Stimulated activated CD8-positive, alpha-beta memory T cell treated with anti-CD3 and anti-CD28 coated beads, Interleukin-15, amount 100 ng/mL, for 48 hours (primary cell): ENCODE data around the gene MXRA7.
"Not testable (repeated sequence)": the region's sequence is repeated elsewhere in the genome, so short reads cannot be mapped to it uniquely, and the experiment has no call there.

ENCODE experiments used
- DNase-seq, 2 donors: peaks; one replicate each; pipeline ENCODE4 v3.0.0-alpha.2; 2020; ENCODE audit warnings: low read depth in 2 of 2

Gene MXRA7

DNA sequence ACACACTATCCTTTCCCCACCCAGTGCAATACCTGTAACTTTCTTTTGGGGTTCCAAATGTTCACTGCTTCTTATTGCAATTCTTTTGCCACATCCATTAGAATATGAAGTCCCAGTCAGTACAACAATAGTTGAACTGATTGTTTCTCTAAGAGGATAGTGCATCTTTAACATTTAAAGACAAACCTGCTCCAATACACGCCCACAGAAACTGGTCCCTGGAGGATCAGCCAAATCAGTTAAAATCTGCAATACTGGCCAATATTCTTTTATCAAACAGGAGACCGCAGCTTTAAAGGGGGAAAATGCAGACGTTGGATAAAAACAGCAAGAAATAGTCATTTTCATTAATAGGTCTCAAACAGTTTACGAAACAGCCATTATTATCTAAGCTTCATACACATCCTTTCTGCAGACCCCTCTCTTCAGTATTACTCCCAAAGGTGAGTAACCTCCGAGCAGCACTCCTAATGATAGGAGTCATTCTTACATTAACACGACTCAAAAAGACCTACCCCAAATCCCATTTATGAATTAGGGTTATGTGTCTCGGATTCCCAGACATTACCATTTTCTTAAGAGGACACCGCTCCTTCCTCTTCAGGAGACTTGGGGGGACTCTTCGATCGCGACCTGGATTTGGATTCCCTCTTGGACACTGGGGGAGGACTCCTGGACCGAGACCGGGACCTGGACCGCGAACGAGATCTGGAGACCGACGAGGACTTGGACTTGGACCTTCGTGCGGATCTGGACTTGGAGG lies 25.0 kb upstream of the MXRA7 start:
- DNase-seq: no peak

DNA sequence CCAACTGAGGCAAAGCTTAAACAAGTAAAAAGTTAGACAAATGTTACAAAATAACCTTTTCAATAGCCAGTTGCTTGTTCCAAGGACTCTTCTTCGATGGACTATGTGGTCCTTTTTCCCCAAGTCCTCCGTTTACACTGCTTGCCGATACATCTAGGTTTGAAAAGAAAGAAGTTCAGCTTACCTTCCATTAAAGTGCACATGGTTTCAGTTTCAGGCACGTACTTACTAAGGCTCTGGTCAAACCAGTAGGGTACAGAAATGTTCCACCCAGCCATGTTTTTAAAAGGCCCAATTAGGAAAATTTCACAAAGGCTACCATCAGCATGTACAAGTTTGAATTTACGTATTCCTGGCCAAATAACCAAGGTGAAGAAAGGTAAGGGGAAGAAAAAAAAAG lies 24.2 kb upstream of the MXRA7 start:
- DNase-seq: no peak

DNA sequence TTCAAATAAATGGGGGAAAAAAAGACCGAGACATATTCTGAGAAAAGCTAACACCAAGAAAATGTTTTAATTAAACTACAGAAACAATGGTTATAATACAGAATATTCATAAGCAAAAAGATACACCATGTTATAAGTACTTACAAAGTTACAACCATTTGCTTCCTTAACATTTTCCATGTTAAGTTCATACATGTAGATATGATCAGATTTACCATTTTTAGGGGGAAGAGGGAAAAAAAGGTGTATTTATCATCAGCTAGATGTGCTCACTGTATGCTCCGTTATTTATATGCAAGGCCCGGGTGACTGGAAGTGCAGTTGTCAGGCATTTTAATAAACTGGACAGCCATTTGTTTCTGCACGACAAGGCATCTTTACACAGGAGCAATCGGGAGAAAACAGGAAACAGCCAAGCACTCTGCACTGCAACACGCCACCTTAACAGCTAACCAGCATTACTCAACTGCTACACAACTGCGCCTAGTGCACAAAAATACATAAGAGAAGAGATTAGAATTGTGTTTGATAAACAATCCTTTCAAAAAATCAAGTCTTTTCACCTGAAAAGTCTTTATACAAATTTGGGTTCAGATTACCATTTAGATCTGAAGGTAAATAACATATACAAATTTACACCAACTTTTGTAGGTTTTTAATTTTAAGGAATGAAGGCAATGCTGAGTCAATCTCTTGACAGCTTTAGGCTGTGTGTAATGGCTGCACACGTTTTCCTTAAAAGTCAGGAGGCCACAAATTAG lies 23.5 kb upstream of the MXRA7 start:
- DNase-seq: no peak

DNA sequence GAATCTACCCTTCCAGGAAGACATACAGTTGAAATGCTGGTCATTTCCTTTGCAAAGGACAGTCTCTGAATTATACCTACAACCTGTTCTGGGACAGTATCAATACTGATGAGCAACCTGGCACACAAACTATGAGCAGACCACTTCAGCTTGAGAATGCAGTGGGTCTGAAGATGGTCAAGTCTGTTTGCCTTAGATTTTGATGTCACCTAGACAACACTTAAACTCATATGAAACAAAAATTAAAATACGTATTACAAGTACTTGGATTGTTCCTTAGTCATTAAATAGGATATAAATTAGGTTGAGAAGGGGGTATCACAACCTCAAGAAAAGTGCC lies 22.8 kb upstream of the MXRA7 start:
- no peak for DNase-seq

DNA sequence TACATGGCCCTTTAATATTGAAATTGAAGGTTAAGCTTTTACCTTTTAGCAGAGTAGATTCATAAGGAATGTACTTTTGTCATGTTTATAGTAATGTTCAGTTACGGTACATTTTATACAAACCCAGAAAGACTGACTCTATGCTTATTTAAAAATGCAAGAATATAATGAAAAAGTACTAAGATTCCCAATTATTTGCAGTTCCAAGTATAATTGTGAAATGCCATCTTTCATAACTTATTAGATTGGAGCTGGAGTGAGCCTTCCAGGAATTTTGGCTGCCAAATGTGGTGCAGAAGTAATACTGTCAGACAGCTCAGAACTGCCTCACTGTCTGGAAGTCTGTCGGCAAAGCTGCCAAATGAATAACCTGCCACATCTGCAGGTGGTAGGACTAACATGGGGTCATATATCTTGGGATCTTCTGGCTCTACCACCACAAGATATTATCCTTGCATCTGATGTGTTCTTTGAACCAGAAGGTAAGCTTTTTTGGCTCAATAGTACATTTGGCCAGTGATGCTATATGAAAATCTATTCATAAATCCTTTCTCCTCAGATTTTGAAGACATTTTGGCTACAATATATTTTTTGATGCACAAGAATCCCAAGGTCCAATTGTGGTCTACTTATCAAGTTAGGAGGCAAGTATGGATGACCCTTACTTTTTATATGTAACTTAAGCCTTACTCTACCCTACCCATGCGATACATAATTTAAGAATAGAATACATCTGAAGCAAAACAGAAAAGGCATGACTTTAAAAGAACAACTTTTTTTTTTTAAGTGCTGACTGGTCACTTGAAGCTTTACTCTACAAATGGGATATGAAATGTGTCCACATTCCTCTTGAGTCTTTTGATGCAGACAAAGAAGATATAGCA lies 22.2 kb upstream of the MXRA7 start:
- no peak for DNase-seq

DNA sequence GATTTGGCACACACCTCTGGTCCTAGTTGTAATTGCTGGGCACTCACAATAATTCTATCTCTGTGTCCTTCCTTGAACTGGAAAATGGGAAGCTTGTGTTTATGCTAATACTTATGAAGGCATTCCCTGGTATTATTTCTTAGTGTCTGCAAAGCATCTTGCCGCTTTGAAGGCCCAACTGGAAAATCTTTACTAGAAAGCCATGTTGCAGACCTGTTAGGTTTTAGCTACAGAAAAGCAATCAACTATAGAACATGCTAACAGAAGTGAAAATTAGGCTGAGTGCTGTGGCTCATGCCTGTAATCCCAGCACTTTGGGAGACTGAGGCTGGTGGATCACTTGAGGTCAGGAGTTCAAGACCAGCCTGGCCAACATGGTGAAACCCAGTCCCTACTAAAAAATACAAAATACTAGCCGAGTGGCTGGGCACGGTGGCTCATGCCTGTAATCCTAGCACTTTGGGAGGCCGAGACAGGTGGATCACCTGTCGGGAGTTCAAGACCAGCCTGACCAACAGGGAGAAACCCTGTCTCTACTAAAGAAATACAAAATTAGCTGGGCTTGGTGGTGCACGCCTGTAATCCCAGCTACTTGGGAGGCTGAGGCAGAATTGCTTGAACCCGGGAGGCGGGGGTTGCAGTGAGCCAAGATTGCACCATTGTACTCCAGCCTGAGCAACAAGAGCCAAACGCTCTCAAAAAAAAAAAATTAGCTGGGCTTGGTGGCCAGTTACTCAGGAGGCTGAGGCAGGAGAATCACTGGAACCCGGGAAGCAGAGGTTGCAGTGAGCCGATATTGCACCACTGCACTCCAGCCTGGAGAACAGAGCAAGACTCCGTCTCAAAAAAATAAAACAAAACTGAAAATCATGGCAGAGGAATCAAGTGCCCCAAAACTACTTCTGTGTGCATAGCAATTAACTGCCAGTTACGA lies 21.3 kb upstream of the MXRA7 start:
- not testable (repeated sequence) for DNase-seq

DNA sequence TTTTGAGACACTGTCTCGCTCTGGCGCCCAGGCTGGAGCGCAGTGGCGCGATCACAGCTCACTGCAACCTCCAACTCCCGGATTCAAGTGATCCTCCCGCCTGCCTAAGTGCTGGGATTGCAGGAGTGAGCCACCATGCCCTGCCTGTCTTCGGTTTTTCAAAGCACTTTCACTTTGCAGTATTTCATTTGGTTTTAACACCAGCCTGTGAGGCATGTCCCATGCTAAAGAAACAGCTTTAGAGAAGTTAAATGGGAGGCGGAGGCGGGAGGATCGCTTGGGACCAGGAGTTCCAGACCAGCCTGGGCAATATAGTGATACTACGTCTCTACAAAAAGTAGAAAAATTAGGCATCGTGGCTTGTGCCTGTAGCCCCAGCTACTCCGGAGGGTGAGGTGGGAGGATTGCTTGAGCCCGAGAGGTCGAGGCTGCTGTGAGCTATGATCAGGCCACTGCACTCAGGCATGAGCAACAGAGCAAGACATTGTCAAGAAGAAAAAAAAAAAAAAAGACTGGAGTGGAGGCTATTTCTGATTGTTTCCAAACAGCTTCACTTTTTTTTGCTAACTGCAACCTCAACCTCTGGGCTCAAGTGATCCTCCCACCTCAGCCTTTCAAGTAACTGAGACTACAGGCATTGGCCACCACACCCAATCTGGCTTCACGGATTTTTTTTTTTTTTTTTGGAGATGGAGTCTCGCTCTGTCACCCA lies 17.1 kb upstream of the MXRA7 start:
- DNase-seq: no peak

DNA sequence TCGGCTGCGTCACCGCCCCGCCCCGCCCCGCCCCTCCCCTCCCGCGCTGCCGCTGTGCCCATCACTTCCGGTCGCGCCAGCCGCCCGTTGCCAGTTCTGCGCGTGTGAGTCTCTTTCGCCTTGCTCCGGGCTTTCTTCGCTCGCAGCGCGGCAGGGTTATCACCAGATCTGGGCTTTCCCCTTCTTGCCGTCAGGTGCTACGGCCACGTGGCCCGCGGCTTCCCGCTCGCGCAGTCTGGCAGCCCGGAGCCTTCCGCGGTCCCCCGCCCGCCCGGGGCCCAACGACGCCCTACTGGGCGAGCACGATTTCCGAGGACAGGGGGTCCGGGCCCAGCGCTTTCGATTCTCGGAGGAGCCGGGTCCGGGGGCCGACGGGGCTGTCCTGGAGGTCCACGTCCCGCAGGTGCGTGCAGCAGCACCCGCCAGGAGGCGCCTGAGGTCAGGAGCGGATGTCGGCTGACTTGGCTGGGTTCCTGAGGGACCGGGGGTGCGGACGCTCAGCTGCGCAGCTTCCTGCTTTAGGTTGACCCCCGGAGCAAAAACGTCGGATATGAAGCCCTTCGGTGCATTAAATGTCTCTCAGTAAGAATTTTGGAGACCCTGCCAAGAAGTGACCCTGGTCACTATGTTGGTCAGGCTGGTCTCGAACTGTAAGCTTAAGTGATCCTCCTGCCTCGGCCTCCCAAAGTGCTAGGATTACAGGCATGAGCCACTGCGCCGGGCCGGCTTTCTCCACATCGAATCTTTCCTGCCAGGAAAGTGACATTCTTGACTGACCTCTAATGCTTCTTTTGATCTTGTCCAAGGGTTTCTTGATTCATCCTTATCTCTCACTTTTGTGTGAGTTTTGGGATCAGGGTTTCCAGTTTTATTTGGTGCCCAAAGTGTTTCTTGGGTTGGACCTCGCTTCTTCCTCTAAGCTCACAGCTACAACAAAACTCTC lies 16.3 kb upstream of the MXRA7 start, which contains the start of gene METTL23:
Gene METTL23 (plus strand): TSS at position 64 of the 943 bp plus-strand sequence. CDS start 2,872 bp downstream, outside the sequence.
- peak; percentile 65 to 76 for DNase-seq

DNA sequence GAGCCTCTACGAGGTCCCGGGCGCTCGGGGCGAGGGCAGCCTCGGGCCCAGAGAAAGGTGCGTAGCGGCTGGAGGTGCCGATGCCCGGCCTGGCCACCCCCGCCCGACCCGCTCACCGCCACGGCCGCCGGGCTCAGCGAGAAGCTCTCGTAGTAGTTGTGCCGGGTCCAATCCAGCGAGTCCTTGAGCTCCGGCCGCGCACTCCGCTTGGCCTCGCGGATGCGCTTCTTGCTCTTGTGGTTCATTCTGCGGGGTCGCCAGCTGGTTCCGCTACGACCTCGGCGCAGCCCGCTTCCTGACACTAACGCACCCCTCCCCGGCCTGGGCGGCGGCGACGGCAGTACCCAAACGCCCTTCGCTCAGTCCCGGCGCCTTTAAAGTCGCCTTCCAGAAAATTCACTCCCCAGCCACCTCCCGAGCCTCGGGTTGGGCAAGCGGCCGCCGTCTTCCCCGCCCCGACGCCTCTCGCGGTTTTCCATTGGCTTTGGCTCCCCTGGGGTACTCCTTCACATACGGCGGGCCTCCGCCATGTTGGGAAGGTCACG lies 15.5 kb upstream of the MXRA7 start, which contains the start of gene JMJD6:
Gene JMJD6 (minus strand): TSS at position 376 of the 545 bp plus-strand sequence. CDS start 131 bp downstream, at position 245.
- DNase-seq: peak; percentile 93 to 94

DNA sequence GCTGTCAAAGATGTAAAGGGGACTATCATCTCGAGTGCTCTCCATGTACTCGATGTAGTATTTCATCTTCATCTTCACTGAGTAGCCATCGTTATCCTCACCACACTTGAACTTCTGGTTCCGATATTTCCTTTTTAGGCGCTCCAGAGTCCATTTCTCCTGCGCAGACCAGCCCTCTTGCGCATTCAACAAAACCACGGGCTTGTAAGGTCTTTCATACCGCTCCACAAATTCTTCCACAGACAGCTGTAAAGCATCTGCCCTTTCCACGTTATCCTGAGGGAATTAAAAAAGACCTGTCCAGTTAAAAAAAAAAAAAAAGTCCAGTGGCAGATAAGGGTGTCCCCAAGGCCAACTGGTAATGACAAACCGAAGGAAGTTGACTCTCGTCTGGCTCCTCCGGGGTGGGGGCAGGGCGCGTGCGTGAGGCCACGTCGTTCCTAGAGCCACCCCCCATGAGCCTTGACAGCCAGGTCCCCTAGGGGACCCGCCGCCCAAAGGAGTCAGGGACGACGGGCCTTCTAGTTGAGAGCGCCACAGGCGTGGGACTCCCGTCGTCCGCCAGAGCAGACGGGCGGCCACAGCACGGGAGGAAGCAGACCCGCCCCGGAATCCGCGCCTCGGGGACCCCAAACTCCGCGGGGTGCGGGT lies 14.9 kb upstream of the MXRA7 start:
- peak; percentile 68 to 69 for DNase-seq

DNA sequence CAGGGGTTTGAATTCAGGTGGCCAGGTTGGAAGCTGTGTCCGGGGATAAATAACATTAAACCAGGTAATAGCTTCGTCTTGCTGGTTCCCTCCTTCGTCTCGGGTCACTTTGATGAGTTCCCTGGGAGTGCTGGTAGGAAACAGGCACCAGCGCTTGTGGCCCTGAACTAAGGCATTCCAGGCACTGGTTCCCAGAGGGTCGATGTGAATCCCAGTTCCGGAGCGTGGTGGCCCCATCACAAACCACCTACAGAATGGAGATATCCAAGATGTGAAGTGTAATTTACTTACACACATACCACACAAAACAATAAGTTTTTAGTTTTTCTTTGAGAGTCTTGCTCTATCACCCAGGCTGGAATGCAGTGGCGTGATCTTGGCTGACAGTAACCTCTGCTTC lies 13.0 kb upstream of the MXRA7 start:
- no peak for DNase-seq

DNA sequence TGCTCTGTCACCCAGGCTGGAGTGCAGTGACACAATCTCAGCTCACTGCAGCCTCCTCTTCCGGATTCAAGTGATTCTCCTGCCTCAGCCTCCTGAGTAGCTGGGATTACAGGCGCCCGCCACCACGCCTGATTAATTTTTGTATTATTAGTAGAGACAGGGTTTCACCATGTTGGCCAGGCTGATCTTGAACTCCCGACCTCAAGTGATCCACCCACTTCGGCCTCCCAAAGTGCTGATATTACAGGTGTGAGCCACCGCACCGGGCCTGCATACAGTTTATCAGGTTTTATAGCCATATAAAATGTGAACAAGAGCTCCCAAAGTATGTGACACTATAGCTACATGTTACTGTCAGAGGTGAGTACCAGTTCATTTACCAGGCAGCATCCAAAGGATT lies 12.2 kb upstream of the MXRA7 start:
- DNase-seq: not testable (repeated sequence)

DNA sequence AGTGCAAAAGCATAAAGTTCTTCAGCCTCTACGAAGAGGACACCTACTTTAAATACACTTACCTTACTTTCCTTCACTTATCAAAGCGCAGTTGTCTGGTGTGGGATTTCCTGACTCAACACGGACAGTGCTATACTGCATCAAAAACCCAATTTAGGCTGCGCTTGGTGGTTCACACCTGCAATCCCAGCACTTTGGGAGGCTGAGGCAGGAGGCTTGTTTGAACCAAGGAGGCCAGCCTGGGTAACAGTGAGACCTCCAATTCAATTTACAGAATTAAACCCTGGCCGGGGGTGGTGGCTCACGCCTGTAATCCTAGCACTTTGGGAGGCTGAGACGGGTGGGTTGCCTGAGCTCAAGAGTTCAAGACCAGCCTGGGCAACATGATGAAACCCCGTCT lies 11.5 kb upstream of the MXRA7 start:
- no peak for DNase-seq

DNA sequence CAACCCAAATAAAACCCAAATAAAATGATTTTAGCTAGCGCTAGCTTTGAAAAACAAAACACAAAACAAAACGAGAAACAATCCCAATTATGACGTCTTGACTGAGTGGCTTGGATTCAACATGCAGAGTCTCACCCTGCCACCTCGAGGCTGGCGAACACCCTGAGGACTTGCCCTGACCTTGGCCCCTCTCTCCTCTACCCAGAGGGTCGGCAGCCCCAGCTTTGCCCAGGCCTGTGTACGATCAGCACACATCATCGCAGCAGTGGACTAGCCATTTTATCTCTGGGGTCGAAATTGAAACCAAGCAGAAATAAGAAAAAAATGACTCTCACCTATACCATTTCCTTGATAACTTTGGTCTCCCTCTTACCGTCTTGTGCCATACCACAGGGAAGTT lies 10.7 kb upstream of the MXRA7 start:
- no peak for DNase-seq

DNA sequence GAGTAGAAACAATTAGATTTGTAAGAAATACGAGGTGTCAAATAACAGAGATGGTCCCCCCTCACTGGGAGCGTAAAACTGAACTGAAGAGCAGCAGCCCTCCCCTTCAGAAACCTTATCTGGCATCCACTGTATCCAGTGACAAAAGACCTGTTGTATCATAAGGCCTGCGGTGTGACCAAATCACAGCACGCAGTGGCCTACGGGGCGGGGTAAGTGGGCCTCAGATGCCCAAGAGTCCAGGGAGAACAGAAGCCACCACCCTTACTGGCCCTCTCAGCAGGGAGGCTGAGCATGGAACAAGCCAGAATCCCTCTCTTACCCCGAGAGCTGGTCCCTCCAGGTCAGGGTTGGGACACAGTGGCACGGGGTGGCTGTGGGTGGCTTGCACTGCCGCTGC lies 10.2 kb upstream of the MXRA7 start:
- no peak for DNase-seq

DNA sequence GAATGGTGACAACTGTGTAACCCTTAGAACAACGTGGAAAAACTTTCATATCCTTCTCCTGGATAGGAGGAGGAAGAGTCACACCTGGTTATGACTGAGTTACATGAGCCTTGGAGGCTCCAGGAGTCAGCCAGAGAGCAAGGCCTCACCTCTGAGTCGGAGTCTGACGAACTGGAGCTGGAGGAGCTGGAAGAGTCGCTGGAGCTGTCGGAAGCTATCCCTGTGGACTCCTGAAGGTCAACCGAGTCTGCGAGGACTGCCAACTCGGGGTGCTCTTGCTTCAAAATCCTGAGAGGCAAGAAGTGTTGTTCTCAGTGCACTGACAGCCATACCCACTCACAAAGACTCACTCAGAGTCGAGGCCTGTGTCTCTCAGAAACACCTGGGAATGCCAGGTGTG lies 9.4 kb upstream of the MXRA7 start:
- no peak for DNase-seq

DNA sequence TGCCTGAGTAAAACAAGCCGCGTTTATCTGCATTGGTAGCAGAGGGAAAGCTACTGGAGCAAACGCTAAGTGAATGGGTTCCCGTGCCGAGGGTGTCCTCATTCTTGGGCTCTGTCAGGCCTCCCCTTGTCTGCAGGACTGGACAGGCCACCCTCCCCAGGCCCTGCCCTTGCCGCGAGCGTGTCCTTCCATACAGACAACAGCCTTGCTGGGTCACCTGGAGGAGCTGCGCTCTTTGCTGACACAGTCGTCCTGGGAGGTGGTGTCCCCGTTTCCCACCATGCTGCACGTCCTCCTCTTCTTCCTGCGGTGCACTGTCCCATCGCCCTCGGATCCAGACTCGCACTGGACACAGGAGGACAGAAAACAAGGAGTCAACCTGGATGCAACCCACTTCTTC lies 7.8 kb upstream of the MXRA7 start:
- DNase-seq: no peak

DNA sequence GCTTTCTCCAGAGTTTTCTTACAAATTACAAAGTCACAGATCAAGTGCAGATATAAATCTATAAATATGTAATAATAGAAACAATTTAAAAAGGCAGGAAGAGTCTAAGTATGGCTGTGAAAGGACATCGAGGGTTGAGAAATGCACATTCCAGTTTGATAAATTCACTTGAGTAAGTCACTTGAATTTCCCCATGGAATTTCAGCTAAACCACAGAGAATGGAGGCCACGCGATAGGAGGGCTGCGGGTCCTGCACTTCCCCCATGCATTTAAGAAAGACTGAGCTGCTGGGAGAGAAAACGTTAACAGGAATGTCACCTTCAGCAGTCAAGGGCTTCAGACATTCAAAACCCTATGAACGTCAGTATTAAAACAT lies 6.1 kb upstream of the MXRA7 start:
- DNase-seq: no peak
